ENCODE data around the gene SMIM35.
A peak's percentile ranks its signal among the peaks of the same experiment; 100 is the strongest.

SMIM35 gene

DNA sequence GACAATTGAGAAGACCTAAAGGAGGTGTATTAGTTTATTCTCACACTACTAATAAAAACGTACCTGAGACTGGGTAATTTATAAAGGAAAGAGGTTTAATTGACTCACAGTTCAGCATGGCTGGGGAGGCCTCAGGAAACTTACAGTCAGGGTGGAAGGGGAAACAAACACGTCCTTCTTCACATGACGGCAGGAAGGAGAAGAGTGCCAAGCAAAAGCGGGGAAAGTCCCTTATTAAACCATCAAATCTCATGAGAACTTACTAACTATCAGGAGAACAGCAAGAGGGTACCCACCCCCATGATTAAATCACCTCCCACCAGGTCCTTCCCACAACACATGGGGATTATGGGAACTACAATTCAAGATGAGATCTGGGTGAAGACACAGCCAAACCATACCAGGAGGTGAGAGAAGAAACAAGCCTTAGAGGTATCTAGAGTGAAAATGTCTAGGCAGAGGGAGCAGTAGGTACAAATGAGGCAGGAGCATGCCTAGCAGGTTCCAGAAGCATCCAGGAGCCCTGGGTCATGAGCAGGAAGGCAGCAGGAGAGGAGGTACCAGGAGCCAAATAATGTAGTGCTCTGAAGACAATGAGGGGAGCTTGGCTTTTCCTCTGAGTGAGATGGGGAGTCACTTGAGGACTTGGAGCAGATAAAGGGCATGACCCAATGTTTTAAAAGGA, 69.0 kb downstream of the SMIM35 start:
- no peak for ATAC-seq

GRCh38 chr11:118017111-118017510, 69.7 kb downstream of the SMIM35 start:
- no peak for ATAC-seq

- ATAC-seq, result no peak
These were observed 70.7 kb downstream of the SMIM35 start for GRCh38 chr11:118016104-118016503.

GRCh38 chr11:118015385-118015841, 71.3 kb downstream of the SMIM35 start:
- no peak for ATAC-seq

DNA sequence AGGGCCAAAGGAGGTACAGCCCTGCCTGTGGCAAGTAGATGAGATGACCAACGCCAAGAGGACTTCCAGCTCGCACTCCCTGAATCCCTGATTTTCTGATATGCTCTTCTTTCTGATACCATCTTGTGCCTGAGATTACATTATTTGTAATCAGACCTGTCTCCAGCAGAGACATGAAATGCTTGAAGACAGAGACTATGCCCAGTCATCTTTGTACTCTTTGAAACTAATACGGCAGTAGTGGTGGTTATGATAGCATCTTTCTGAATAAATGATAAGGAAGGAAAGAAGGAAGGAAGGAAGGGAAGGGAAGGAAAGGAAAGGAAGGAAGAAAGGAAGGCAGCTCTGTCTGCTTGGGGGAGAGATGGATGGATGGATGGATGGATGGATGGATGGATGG, 72.7 kb downstream of the SMIM35 start:
- no peak for ATAC-seq

DNA sequence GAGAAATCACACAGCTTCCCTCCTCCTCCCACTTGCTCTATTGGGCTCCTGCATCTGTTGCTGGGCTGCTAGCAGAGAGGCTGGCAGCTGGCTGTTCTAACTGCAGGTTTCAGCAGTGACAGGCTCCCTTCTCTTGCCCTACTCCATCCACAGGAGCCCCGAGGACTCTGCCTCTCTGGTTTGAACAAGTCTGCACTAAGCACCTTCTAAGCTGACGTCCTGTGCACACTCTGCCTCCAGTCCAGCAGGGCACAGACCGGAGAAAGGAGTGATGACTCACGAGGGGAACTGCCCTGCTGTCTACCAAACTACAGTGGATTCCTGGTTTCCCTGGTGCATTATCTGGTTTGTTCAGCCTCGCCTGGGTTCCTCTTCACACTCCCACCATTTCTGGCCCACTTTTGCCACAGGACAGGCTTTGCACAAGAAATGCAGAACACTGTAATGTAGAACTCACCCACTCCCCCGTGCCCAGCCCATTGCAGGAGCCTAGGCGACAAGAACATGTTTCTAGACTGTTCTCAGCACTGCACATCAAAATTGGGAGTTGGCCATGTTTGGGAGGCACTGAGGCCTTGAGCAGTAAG, 74.6 kb downstream of the SMIM35 start:
- peak; percentile 49 to 61 for ATAC-seq

- ATAC-seq, result peak; percentile 10 to 15
These were observed 75.9 kb downstream of the SMIM35 start for GRCh38 chr11:118010738-118011461.

GRCh38 chr11:118009864-118010737, 76.7 kb downstream of the SMIM35 start:
- no peak for ATAC-seq

DNA sequence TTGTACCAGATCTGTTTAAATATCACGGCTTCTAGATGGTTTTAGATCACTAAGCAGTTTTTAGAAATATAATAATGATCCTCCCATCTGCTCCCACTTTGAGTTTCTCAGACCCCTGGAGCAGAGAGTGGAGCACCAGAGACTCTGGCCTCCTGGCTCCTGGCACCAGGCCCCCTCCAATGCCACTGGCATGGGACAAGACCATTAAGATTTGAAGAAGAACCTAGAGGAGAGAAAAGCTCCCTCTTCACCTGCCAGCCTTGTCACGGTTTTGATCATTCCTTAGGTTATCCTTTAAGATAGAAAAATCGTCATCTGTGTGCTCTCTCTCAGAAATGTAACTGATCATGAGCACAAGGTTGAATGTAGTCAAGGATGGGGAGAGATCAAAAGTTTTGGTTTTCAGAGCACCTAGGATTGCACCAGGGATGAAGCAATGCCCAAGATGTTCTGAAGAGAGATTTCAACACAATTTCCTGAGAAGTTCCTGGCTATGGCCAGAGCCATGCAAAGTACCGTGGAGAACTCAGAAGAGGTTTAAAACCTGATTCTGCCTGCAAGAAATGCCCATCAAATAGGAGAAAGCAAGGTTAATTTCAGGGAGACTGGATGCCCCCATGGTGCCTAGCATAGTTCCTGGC, 78.4 kb downstream of the SMIM35 start:
- ATAC-seq, result no peak

- ATAC-seq, result peak; percentile 26 to 28
These were observed 79.0 kb downstream of the SMIM35 start for GRCh38 chr11:118007563-118008270.

GRCh38 chr11:118007040-118007439, 79.7 kb downstream of the SMIM35 start:
- no peak for ATAC-seq

- ATAC-seq, result no peak
These were observed 80.6 kb downstream of the SMIM35 start for GRCh38 chr11:118006153-118006534.

GRCh38 chr11:118005224-118006152, 81.3 kb downstream of the SMIM35 start:
- no peak for ATAC-seq

DNA sequence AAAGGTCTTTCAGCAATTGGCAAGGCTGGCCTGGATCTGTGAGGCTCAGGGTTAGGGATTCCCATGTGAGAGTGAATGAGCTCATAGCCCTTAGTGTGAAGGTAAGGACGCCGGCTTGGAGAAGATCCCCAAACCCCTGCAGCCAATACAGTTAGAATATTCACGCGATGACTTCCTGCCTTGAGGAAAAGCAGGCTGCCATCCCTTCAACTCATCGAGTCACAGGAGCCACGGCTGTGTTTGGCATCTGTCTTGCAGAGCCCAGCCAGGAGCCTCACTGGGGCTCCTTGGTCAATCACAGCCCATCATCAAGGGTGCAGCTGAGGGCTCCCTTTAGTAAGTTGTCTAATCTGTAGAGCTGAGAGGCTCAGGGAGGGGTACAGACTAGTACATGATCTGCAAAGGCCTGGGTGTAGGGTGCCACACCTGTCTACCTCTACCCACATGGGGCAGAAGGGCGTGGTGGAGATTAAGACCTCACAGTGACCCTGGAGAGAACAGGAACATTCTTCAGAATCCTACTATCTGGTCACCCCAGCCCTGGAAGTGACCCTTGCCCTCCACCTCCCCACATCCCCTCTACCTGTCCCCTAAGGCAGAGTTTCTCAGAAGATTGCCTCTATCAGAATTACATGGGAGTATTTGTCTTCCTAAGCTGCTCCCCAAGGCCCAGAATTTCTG, 82.1 kb downstream of the SMIM35 start:
- ATAC-seq, result no peak

- no peak for ATAC-seq
These were observed 83.3 kb downstream of the SMIM35 start for GRCh38 chr11:118003456-118003855.

- ATAC-seq, result peak; percentile 55 to 60
These were observed 84.0 kb downstream of the SMIM35 start for GRCh38 chr11:118002541-118003423.

GRCh38 chr11:118002010-118002540, 84.7 kb downstream of the SMIM35 start:
- peak; percentile 65 for ATAC-seq

DNA sequence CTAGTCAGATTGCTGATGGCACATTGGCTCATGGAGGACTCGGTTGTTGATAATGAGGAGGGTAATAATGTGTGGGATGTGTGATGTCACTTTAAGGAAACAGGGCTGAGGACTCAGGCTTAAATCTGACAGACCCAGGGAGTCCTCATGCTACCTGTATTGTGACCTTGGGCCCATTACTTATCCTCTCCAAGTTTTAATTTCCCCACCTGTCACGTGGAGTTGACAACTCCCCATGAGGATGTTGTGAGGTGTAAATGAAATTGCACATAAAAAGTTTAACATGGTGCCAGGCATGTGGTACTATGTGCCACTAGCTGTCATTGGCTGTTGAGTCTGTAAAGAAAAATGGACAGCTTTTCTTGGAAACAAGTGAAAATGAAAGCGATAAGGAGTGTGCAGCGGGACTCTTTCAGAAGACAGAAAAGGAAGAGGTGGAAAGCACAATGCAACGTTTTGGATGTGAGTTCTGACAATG, 85.2 kb downstream of the SMIM35 start:
- ATAC-seq, result peak; percentile 22 to 34

Data from activated CD4-positive, CD25-positive, alpha-beta regulatory T cell treated with anti-CD3 and anti-CD28 coated beads, Interleukin-2, amount 50 U/mL, for 24 hours (primary cell).